GM18508 (cell line): ENCODE results near the gene APOBEC2.

Experiments used
- ATAC-seq: cut with Tn5 transposase; IDR thresholded peaks from one replicate; pipeline ENCODE4 v1.9.1; 2021; ENCODE audit warnings: moderate number of reproducible peaks; ENCODE audit not compliant: insufficient read depth, unreplicated experiment

APOBEC2 gene

GRCh38 chr6:41037107-41037900 is 15.7 kb upstream of the APOBEC2 start:
- ATAC-seq: no peak

GRCh38 chr6:41038205-41038604 is 14.8 kb upstream of the APOBEC2 start:
- no peak for ATAC-seq

GRCh38 chr6:41039060-41039998 is 13.7 kb upstream of the APOBEC2 start, which contains the start of gene UNC5CL:
TSS of gene UNC5CL (minus strand) at chr6:41039221. CDS start at chr6:41035074, 4,147 bp downstream.
- no peak for ATAC-seq

GRCh38 chr6:41040101-41040939 is 12.7 kb upstream of the APOBEC2 start:
- no peak for ATAC-seq

- no peak for ATAC-seq
Observed at GRCh38 chr6:41040940-41041536, 12.0 kb upstream of the APOBEC2 start.

- ATAC-seq: no peak
Observed at GRCh38 chr6:41042226-41043055, 10.6 kb upstream of the APOBEC2 start, which contains the start of gene TSPO2. TSS of gene TSPO2 (plus strand) at chr6:41042467. CDS start at chr6:41042986, 519 bp downstream.

GRCh38 chr6:41043151-41043550 is 9.9 kb upstream of the APOBEC2 start:
- no peak for ATAC-seq

GRCh38 chr6:41045664-41046063 is 7.3 kb upstream of the APOBEC2 start:
- no peak for ATAC-seq

GRCh38 chr6:41046084-41046483 is 6.9 kb upstream of the APOBEC2 start:
- ATAC-seq: no peak

GRCh38 chr6:41047306-41047705 is 5.7 kb upstream of the APOBEC2 start:
- ATAC-seq: no peak

GRCh38 chr6:41047745-41048732 is 5.0 kb upstream of the APOBEC2 start:
- ATAC-seq: no peak

GRCh38 chr6:41049521-41049920 is 3.5 kb upstream of the APOBEC2 start:
- no peak for ATAC-seq

GRCh38 chr6:41049955-41050354 is 3.0 kb upstream of the APOBEC2 start:
- ATAC-seq: no peak

- no peak for ATAC-seq
Observed at GRCh38 chr6:41050536-41050935, 2.5 kb upstream of the APOBEC2 start.

- no peak for ATAC-seq
Observed at GRCh38 chr6:41051873-41052272, 1.1 kb upstream of the APOBEC2 start.

GRCh38 chr6:41054511-41054910 is 1.5 kb downstream of the APOBEC2 start:
- no peak for ATAC-seq

- ATAC-seq: no peak
Observed at GRCh38 chr6:41055149-41055548, 2.1 kb downstream of the APOBEC2 start.
